ENCODE data around the gene SLC5A10.
A peak's percentile ranks its signal among the peaks of the same experiment; 100 is the strongest.
"Not testable (repeated sequence)": the region's sequence is repeated elsewhere in the genome, so short reads cannot be mapped to it uniquely, and the experiment has no call there.

The SLC5A10 gene

GRCh38 chr17:19021622-19022083 is 69.7 kb downstream of the SLC5A10 start:
- no peak for DNase-seq

- no peak for DNase-seq
These were observed 70.2 kb downstream of the SLC5A10 start for GRCh38 chr17:19022128-19022527.

- no peak for DNase-seq
These were observed 70.8 kb downstream of the SLC5A10 start for GRCh38 chr17:19022747-19023146.

- no peak for DNase-seq
These were observed 71.4 kb downstream of the SLC5A10 start for GRCh38 chr17:19023209-19023999.

- DNase-seq: peak; percentile 44
These were observed 72.4 kb downstream of the SLC5A10 start for GRCh38 chr17:19024101-19025078.

- not testable (repeated sequence) for DNase-seq
These were observed 76.7 kb downstream of the SLC5A10 start for GRCh38 chr17:19028671-19029070.

GRCh38 chr17:19029740-19030139 is 77.8 kb downstream of the SLC5A10 start:
- DNase-seq: not testable (repeated sequence)

- not testable (repeated sequence) for DNase-seq
These were observed 78.9 kb downstream of the SLC5A10 start for GRCh38 chr17:19030771-19031449.

- DNase-seq: not testable (repeated sequence)
These were observed 79.8 kb downstream of the SLC5A10 start for GRCh38 chr17:19031729-19032128.

- not testable (repeated sequence) for DNase-seq
These were observed 80.5 kb downstream of the SLC5A10 start for GRCh38 chr17:19032377-19032988.

- not testable (repeated sequence) for DNase-seq
These were observed 84.2 kb downstream of the SLC5A10 start for GRCh38 chr17:19036186-19036585.

GRCh38 chr17:19037547-19037946 is 85.6 kb downstream of the SLC5A10 start:
- DNase-seq: not testable (repeated sequence)

- not testable (repeated sequence) for DNase-seq
These were observed 86.0 kb downstream of the SLC5A10 start for GRCh38 chr17:19038007-19038406.

GRCh38 chr17:19038730-19039129 is 86.8 kb downstream of the SLC5A10 start:
- DNase-seq: not testable (repeated sequence)

- not testable (repeated sequence) for DNase-seq
These were observed 88.4 kb downstream of the SLC5A10 start for GRCh38 chr17:19040350-19040749.

- not testable (repeated sequence) for DNase-seq
These were observed 89.9 kb downstream of the SLC5A10 start for GRCh38 chr17:19041871-19042270.

- not testable (repeated sequence) for DNase-seq
These were observed 90.4 kb downstream of the SLC5A10 start for GRCh38 chr17:19042369-19042768.

- DNase-seq: not testable (repeated sequence)
These were observed 91.1 kb downstream of the SLC5A10 start for GRCh38 chr17:19043032-19043431.

- not testable (repeated sequence) for DNase-seq
These were observed 92.7 kb downstream of the SLC5A10 start for GRCh38 chr17:19044643-19045042.

GRCh38 chr17:19046782-19047375 is 94.9 kb downstream of the SLC5A10 start, which contains the start of gene GRAP:
TSS of gene GRAP (minus strand) at chr17:19046957. CDS start at chr17:19046926, 31 bp downstream.
- not testable (repeated sequence) for DNase-seq

- not testable (repeated sequence) for DNase-seq
These were observed 95.5 kb downstream of the SLC5A10 start for GRCh38 chr17:19047510-19047909.

GRCh38 chr17:19048826-19049225 is 96.9 kb downstream of the SLC5A10 start:
- DNase-seq: not testable (repeated sequence)
